Measurements from ENCODE around the gene TMSB10.
A peak's percentile ranks its signal among the peaks of the same experiment; 100 is the strongest.
"Not testable (repeated sequence)": the region's sequence is repeated elsewhere in the genome, so short reads cannot be mapped to it uniquely, and the experiment has no call there.

The TMSB10 gene

GRCh38 chr2:84931384-84931821 is 25.9 kb downstream of the TMSB10 start:
- DNase-seq (ENCODE audit: low read depth in 1 of 2, low spot score in 1 of 2), result no peak

- peak in 1 of 2 donors; percentile 24 for DNase-seq (ENCODE audit: low read depth in 1 of 2, low spot score in 1 of 2)
Measured at GRCh38 chr2:84938194-84938879, 32.9 kb downstream of the TMSB10 start.

GRCh38 chr2:84939426-84940087 is 34.1 kb downstream of the TMSB10 start:
- DNase-seq (ENCODE audit: low read depth in 1 of 2, low spot score in 1 of 2), result peak in 1 of 2 donors; percentile 59

- no peak for DNase-seq (ENCODE audit: low read depth in 1 of 2, low spot score in 1 of 2)
Measured at GRCh38 chr2:84940088-84940470, 34.6 kb downstream of the TMSB10 start.

GRCh38 chr2:84940831-84941412 is 35.5 kb downstream of the TMSB10 start:
- no peak for DNase-seq (ENCODE audit: low read depth in 1 of 2, low spot score in 1 of 2)

GRCh38 chr2:84942166-84942565 is 36.7 kb downstream of the TMSB10 start:
- DNase-seq (ENCODE audit: low read depth in 1 of 2, low spot score in 1 of 2), result no peak

- no peak for DNase-seq (ENCODE audit: low read depth in 1 of 2, low spot score in 1 of 2)
Measured at GRCh38 chr2:84942964-84943421, 37.5 kb downstream of the TMSB10 start.

GRCh38 chr2:84944295-84944909 is 38.9 kb downstream of the TMSB10 start:
- no peak for DNase-seq (ENCODE audit: low read depth in 1 of 2, low spot score in 1 of 2)

- not testable (repeated sequence) for DNase-seq (ENCODE audit: low read depth in 1 of 2, low spot score in 1 of 2)
Measured at GRCh38 chr2:84945838-84946203, 40.4 kb downstream of the TMSB10 start.

- peak in 1 of 2 donors; percentile 49 for DNase-seq (ENCODE audit: low read depth in 1 of 2, low spot score in 1 of 2)
Measured at GRCh38 chr2:84946204-84947009, 41.0 kb downstream of the TMSB10 start.

GRCh38 chr2:84947010-84947593 is 41.6 kb downstream of the TMSB10 start:
- no peak for DNase-seq (ENCODE audit: low read depth in 1 of 2, low spot score in 1 of 2)

GRCh38 chr2:84953535-84953934 is 48.1 kb downstream of the TMSB10 start:
- DNase-seq (ENCODE audit: low read depth in 1 of 2, low spot score in 1 of 2), result no peak

- no peak for DNase-seq (ENCODE audit: low read depth in 1 of 2, low spot score in 1 of 2)
Measured at GRCh38 chr2:84954329-84954728, 48.9 kb downstream of the TMSB10 start.
